Iris pigment epithelial cell (primary cell): ENCODE measurements around the gene KRT31.
"Not testable (repeated sequence)": the region's sequence is repeated elsewhere in the genome, so short reads cannot be mapped to it uniquely, and the experiment has no call there.

Experiments used
- DNase-seq: peaks from one replicate; pipeline ENCODE4 v3.0.0-alpha.2; 2011; ENCODE audit warnings: low read depth

The KRT31 gene

DNA sequence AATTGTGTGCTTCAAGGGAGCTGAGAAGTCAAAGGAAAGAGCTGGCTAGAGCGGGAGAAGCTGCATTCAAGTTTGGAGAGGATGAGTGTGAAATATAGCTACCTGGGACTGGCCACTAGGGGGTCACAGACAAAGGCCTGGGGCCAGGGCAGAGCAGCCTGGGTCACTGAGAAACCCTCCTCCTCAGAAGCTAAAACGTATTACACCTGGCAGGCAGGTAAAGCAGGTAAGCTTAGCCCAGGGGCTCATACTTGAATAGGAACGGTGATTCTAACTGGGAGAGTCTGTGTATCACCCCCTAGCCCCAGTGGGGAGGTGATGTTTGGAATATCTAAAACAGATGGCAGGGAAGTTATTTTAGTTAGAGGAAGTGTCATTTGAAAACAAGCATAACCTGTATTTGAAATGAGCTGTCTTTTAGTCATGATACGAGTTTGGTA is 20.2 kb upstream of the KRT31 start:
- no peak for DNase-seq

GRCh38 chr17:41417127-41417526 is 19.7 kb upstream of the KRT31 start:
- no peak for DNase-seq

- DNase-seq = peak; percentile 39
Observed at GRCh38 chr17:41416479-41416878, 19.1 kb upstream of the KRT31 start.

- peak; percentile 66 for DNase-seq
Observed at GRCh38 chr17:41415833-41416335, 18.5 kb upstream of the KRT31 start.

GRCh38 chr17:41415411-41415810 is 18.0 kb upstream of the KRT31 start:
- no peak for DNase-seq

GRCh38 chr17:41413982-41414381 is 16.6 kb upstream of the KRT31 start:
- DNase-seq = no peak

GRCh38 chr17:41413353-41413957 is 16.0 kb upstream of the KRT31 start:
- no peak for DNase-seq

- no peak for DNase-seq
Observed at GRCh38 chr17:41411072-41411840, 13.8 kb upstream of the KRT31 start.

GRCh38 chr17:41407226-41407625 is 9.8 kb upstream of the KRT31 start:
- no peak for DNase-seq

DNA sequence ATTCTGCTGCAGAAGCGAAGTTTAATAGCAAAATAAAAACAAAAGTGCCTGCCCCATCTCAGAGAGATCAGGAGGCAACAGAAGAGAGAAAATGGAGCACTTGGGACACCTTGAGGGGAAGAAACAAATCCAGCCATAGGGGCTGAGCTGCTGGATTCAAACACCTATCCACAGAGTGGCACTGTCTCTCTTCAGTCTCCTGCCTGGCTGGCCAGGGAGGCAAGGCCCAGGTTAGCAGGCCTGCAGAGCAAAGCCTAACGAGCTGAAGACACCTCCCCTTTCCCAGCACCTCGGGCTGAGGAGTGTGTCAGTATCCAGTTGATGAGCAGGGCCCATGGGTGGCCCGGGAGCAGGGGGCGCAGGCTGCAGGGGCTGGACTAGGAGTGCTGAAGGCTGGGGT is 8.8 kb upstream of the KRT31 start:
- no peak for DNase-seq

- peak; percentile 95 for DNase-seq
Observed at GRCh38 chr17:41404024-41404671, 6.7 kb upstream of the KRT31 start.

- DNase-seq = no peak
Observed at GRCh38 chr17:41403404-41404023, 6.1 kb upstream of the KRT31 start.

GRCh38 chr17:41402161-41402560 is 4.8 kb upstream of the KRT31 start:
- DNase-seq = peak; percentile 29

DNA sequence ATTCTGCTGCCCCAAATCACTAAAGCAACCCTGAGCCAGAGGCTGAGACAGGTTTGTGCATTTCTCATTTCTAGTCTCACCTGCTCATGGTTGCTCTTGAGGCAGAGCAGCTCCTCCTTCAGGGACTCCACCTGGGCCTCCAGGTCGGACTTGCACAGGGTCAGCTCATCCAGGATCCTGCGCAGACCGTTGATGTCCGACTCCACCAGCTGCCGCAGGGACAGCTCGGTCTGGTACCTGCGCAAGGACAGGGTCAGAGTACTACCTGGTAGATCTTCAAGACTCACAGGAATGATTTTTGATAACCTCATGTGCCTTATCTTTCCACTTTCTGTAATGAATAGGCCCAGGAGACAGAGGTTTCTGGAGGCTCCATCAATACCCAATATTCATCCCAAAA is 1.1 kb downstream of the KRT31 start:
- no peak for DNase-seq

DNA sequence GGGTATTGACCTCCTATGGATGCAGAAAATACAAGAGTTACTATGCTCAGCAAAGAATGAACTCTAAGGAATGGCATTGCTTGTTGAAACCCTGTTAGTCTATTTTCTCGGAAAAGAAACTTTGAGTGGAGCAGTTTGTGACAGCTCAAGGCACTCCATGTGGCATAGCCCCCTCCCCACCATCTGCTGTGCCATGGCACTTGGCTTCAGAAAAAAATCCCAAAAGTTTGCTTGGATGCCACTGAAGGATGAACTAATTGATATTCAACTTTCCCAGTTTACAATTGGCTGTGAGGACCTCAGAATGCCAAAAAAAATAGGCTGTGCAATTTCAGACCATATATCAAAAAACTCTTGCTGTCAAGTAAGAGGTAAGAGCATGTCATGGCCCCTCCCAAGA is 1.8 kb downstream of the KRT31 start:
- DNase-seq = no peak

DNA sequence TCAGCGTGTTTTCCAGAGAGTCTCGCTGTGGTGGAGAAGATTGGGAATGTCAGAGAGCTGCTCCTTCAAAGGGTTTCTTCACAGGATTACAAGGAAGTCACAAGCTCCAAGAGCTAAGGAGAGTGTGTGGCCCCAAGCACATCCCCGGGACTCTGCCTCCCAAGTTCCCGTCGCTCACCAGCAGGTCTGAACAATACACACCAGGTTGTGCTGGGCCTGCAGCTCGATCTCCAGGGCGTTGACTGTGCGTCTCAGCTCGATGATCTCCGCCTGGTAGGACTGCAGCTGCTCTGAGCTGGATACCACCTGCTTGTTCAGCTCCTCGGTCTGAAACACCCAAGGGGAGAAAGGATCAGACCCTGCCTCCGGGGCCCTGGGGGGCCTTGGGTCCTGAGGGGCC is 2.4 kb downstream of the KRT31 start:
- not testable (repeated sequence) for DNase-seq

GRCh38 chr17:41394254-41394996 is 3.0 kb downstream of the KRT31 start:
- no peak for DNase-seq

DNA sequence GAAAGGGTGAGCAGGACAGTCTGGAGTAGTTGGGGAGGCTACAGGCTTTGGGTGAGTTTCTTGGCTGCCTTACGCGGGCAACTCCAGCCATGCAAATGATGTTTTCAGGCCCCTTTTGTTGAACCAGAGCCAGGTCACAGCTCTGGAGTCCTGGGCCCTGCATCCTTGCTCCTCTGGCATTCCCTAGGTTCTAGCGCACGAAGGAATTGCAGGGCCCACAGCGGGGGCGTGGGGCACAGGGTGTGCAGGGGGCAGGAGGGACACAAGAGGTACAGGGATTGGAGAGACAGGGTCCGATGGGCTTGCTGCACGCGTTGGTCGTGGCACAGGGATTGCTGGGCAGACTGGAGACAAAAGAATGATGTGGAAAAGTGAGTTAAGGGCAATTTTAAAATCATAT is 3.6 kb downstream of the KRT31 start:
- DNase-seq = no peak

- no peak for DNase-seq
Observed at GRCh38 chr17:41393294-41393693, 4.1 kb downstream of the KRT31 start.

- DNase-seq = peak; percentile 79
Observed at GRCh38 chr17:41392278-41392677, 5.1 kb downstream of the KRT31 start.

DNA sequence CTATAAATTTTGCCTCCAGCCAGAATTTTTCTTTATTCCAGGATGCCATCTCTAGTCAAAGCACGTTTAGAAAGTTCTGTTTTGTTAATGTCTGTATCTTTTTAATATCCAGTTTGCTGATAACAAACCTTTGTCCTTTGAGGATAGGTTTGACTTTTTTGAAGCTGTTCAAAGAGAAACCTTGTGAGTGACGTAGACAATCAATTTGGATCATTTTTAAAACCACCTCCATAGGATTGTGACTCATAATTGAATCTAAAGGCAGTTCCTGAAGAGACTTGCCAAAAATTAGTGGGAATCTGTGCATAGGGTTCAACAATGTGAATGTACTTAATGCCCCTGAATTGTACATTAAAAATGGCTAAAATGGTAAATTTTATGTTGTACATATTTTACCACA is 5.9 kb downstream of the KRT31 start:
- no peak for DNase-seq

- DNase-seq = no peak
Observed at GRCh38 chr17:41390411-41390938, 6.9 kb downstream of the KRT31 start.
